H1 (cell line): ENCODE results near the gene THSD1. TPM values are rescaled to one million over a fixed set of nuclear protein-coding genes. Genes with fewer than 3 reads are reported as not detected.

Experiments used
- CTCF ChIA-PET: fragments of 300-600 bp; sonication (Branson Sonifier 250); formaldehyde crosslinking; loops from one replicate; lab custom pipeline; 2021; ENCODE audit not compliant: partially characterized antibody; lab: Charles Lee
- POLR2A ChIA-PET: fragments of 300-600 bp; sonication (Branson Sonifier 250); formaldehyde crosslinking; loops from one replicate; lab custom pipeline; 2021; ENCODE audit warnings: inconsistent platforms; ENCODE audit not compliant: partially characterized antibody; lab: Charles Lee
- DNase-seq, 2 experiments: peaks; one replicate each; pipeline versions ENCODE4 v3.0.0 to v3.0.0-alpha.2; 2010 to 2022; ENCODE audit warnings: low spot score in 2 of 2, low read depth in 1 of 2, mixed read lengths in 1 of 2
- FAIRE-seq: peaks from 2 replicates; lab custom pipeline; 2011; peaks lifted over from hg19 to GRCh38; lab: Jason Lieb, UNC
- H2AFZ ChIP-seq: 2 replicates; pipeline ENCODE4 v1.8.1; 2012; ENCODE audit warnings: low read length, inconsistent platforms
- H2AK5ac ChIP-seq: 2 replicates; pipeline ENCODE4 v1.6.1; 2013; ENCODE audit warnings: low read depth, low read length
- H2BK120ac ChIP-seq: replicated peaks from 2 replicates; pipeline ENCODE3; 2013; ENCODE audit warnings: low read depth, low read length, inconsistent platforms
- H2BK12ac ChIP-seq: 2 replicates; pipeline ENCODE4 v1.6.1; 2013; ENCODE audit warnings: low read depth, low read length
- H2BK15ac ChIP-seq: 2 replicates; pipeline ENCODE4 v1.6.1; 2013; ENCODE audit warnings: low read length
- H2BK20ac ChIP-seq: 2 replicates; pipeline ENCODE4 v1.6.1; 2013; ENCODE audit warnings: low read length
- H2BK5ac ChIP-seq: 2 replicates; pipeline ENCODE4 v1.6.1; 2013; ENCODE audit warnings: low read depth, low read length
- H3K14ac ChIP-seq: 2 replicates; pipeline ENCODE4 v1.6.1; 2013; ENCODE audit warnings: inconsistent platforms; ENCODE audit not compliant: insufficient read length
- H3K18ac ChIP-seq: 2 replicates; pipeline ENCODE4 v1.6.1; 2013; ENCODE audit warnings: low read length; ENCODE audit errors: extremely low read depth
- H3K23ac ChIP-seq: 2 replicates; pipeline ENCODE4 v1.6.1; 2013; ENCODE audit warnings: inconsistent platforms; ENCODE audit not compliant: insufficient read length
- H3K23me2 ChIP-seq: 2 replicates; pipeline ENCODE4 v1.6.1; 2013; ENCODE audit warnings: low read depth, low read length
- H3K27ac ChIP-seq: 2 replicates; pipeline ENCODE4 v1.6.1; 2011; ENCODE audit warnings: low read depth, low read length, inconsistent platforms
- H3K27me3 ChIP-seq, 4 experiments: replicated peaks in 1 of 4; 1 replicate in 1 of 4; 2 replicates in 3 of 4; pipeline versions ENCODE4 v1.6.1 to v1.8.1; 2011 to 2013; ENCODE audit warnings: low read length in 3 of 4, mild to moderate bottlenecking in 3 of 4, inconsistent platforms in 2 of 4, mixed read lengths in 2 of 4, moderate library complexity in 1 of 4; ENCODE audit not compliant: control insufficient read depth in 3 of 4, insufficient read depth in 3 of 4; ENCODE audit errors: extremely low read depth in 1 of 4
- H3K36me3 ChIP-seq, 4 experiments: 2 replicates each; pipeline versions ENCODE4 v1.6.1 to v1.8.1; 2011 to 2013; ENCODE audit warnings: mild to moderate bottlenecking in 4 of 4, low read length in 3 of 4, moderate library complexity in 2 of 4, control low read depth in 1 of 4, inconsistent platforms in 1 of 4; ENCODE audit not compliant: insufficient read depth in 4 of 4, control insufficient read depth in 2 of 4
- H3K4ac ChIP-seq: replicated peaks from 2 replicates; pipeline ENCODE3; 2013; ENCODE audit warnings: low read length, low read depth, mixed read lengths, inconsistent platforms; ENCODE audit not compliant: insufficient read length
- H3K4me1 ChIP-seq, 4 experiments: replicated peaks in 1 of 4; 1 replicate in 1 of 4; 2 replicates in 3 of 4; pipeline versions ENCODE4 v1.6.1 to v1.8.1; 2011 to 2013; ENCODE audit warnings: low read length in 3 of 4, inconsistent platforms in 2 of 4, mixed read lengths in 1 of 4; ENCODE audit not compliant: insufficient read depth in 4 of 4, control insufficient read depth in 3 of 4
- H3K4me2 ChIP-seq, 2 experiments: 2 replicates each; pipeline versions ENCODE4 v1.6.1 to v1.8.1; 2011 to 2013; ENCODE audit warnings: low read depth in 2 of 2, low read length in 2 of 2, control low read depth in 1 of 2, inconsistent platforms in 1 of 2, mild to moderate bottlenecking in 1 of 2; ENCODE audit not compliant: insufficient read depth in 1 of 2
- H3K4me3 ChIP-seq, 4 experiments: fragments of 200-600, 300-600 bp in 1 of 4; sonication (generic), shearing (Covaris generic), sonication (Bioruptor Twin) in 1 of 4; 2 replicates each; pipeline versions ENCODE4 v1.5.1 to v1.8.1; 2011 to 2016; ENCODE audit warnings: low read length in 4 of 4, low read depth in 3 of 4, control low read depth in 2 of 4, inconsistent platforms in 2 of 4, mild to moderate bottlenecking in 2 of 4, mixed read lengths in 1 of 4, moderate library complexity in 1 of 4; ENCODE audit not compliant: insufficient read depth in 2 of 4; ENCODE audit errors: extremely low read depth in 1 of 4
- H3K56ac ChIP-seq: replicated peaks from 2 replicates; pipeline ENCODE3; 2013; ENCODE audit warnings: low read depth, mild to moderate bottlenecking, mixed read lengths, low read length, inconsistent platforms; ENCODE audit not compliant: insufficient read length
- H3K79me1 ChIP-seq: 2 replicates; pipeline ENCODE4 v1.6.1; 2013; ENCODE audit warnings: low read depth, low read length, control low read depth
- H3K79me2 ChIP-seq, 2 experiments: 2 replicates each; pipeline versions ENCODE4 v1.6.1 to v1.8.1; 2012 to 2013; ENCODE audit warnings: low read length in 2 of 2, mild to moderate bottlenecking in 2 of 2, inconsistent platforms in 1 of 2; ENCODE audit not compliant: insufficient read depth in 2 of 2, control insufficient read depth in 1 of 2
- H3K9ac ChIP-seq, 4 experiments: replicated peaks in 1 of 4; 1 replicate in 1 of 4; 2 replicates in 3 of 4; pipeline versions ENCODE4 v1.6.1 to v1.8.1; 2011 to 2013; ENCODE audit warnings: low read depth in 3 of 4, low read length in 3 of 4, control low read depth in 2 of 4, mild to moderate bottlenecking in 2 of 4, moderate library complexity in 2 of 4, inconsistent platforms in 1 of 4; ENCODE audit errors: extremely low read depth in 1 of 4
- H3K9me3 ChIP-seq, 2 experiments: 2 replicates each; pipeline versions ENCODE4 v1.6.1 to v1.8.1; 2012 to 2013; ENCODE audit warnings: mild to moderate bottlenecking in 2 of 2, moderate library complexity in 2 of 2, control low read depth in 1 of 2, inconsistent platforms in 1 of 2, low read depth in 1 of 2, low read length in 1 of 2, mixed read lengths in 1 of 2; ENCODE audit not compliant: insufficient read depth in 2 of 2
- H4K20me1 ChIP-seq, 2 experiments: replicated peaks in 1 of 2; 2 replicates each; pipeline versions ENCODE3 to v1.8.1; 2011 to 2013; ENCODE audit warnings: inconsistent platforms in 2 of 2, low read length in 2 of 2, mild to moderate bottlenecking in 1 of 2; ENCODE audit not compliant: insufficient read depth in 2 of 2, control insufficient read depth in 1 of 2
- H4K5ac ChIP-seq: 2 replicates; pipeline ENCODE4 v1.6.1; 2013; ENCODE audit warnings: low read length, low read depth, mixed read lengths, inconsistent platforms; ENCODE audit not compliant: insufficient read length
- H4K8ac ChIP-seq: 2 replicates; pipeline ENCODE4 v1.8.0; 2013; ENCODE audit warnings: mild to moderate bottlenecking, moderate library complexity, low read length, inconsistent platforms; ENCODE audit not compliant: insufficient read depth; ENCODE audit errors: extremely low read depth
- H4K91ac ChIP-seq: replicated peaks from 2 replicates; pipeline ENCODE3; 2013; ENCODE audit warnings: low read length, mixed read lengths, inconsistent platforms; ENCODE audit not compliant: insufficient read length
- CHD1 ChIP-seq: IDR thresholded peaks from 2 replicates; pipeline ENCODE4 v1.6.1; 2012; ENCODE audit warnings: low read depth, low read length, improper control_type of control experiment
- GABPA ChIP-seq: IDR thresholded peaks from 2 replicates; pipeline ENCODE4 v1.6.1; 2011; ENCODE audit warnings: mild to moderate bottlenecking, low read length, moderate library complexity, borderline replicate concordance; ENCODE audit not compliant: insufficient read depth
- WGBS, 2 experiments: shearing (Covaris generic) in 1 of 2; methylation state at CpG; one replicate each; pipeline versions ENCODE4 v1.1.6 to v1.1.7; 2013 to 2015; ENCODE audit warnings: low lambda C conversion rate in 2 of 2, mixed read lengths in 2 of 2, inconsistent platforms in 1 of 2, low coverage in 1 of 2, missing lambda C conversion rate in 1 of 2; ENCODE audit not compliant: insufficient replicate concordance in 2 of 2, insufficient coverage in 1 of 2, insufficient read length in 1 of 2; ENCODE audit errors: extremely low coverage in 1 of 2, missing lambda C conversion rate in 1 of 2; 5-methylcytosine and 5-hydroxymethylcytosine counted together
- polyA plus RNA-seq, 7 experiments: library from polyadenylated mRNA; depleted of rRNA in 3 of 7; stranded (reverse) in 5 of 7; unstranded in 2 of 7; fragments of >200 nt in 5 of 7; fragments of 200-250 nt in 2 of 7; gene quantifications; 1 replicate in 5 of 7; 2 replicates in 1 of 7; 4 replicates in 1 of 7; pipeline versions ENCODE4 v1.2.1 to v1.2.3, GENCODE V29; 2011 to 2013; ENCODE audit warnings: missing spikeins in 2 of 7, mixed read lengths in 2 of 7
- total RNA-seq: library from RNA; stranded (reverse); fragmentation: NEBNext Ultra II Directional; extraction: Animal tissue kit (Norgen Biotek cat#: 25700); gene quantifications from 2 replicates; pipeline ENCODE4 v1.2.1, GENCODE V29; 2021

The THSD1 gene
- total and polyA plus RNA-seq, 2 of the 8 experiments (the other 6 are each of a cell fraction or from before 2014, with no cell fraction given), result 0.17 to 0.35 TPM

DNA sequence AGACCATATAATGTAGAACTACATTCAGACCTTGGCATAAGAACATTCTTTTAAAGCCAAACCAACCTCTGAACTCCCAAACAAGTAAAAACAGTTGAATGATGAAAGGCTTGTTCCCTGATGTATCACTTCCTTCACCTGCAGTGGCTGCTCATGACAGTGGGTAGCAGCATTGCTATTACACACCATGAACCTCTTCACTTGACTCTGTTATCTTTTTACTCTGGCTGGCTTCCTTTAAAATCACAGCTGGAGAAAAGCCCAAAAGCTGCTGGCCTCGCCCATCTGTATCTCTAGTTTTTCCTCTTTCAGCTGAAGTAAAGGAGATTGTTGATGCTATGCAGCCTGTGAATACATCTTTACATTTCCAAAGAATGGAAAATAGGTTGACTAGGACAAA, 22.6 kb downstream of the THSD1 start:
- Histone ChIP-seq H3K9me3 (no peaks in the 10 kb centered on the region), H3K36me3 (no peaks in the 10 kb centered on the region), H2AFZ (no peak overlapping the region), H3K27ac (no peak overlapping the region), H2BK15ac (no peak overlapping the region), H2BK5ac (no peak overlapping the region), H3K4me2 (no peak overlapping the region), H2BK12ac (no peak overlapping the region), H3K79me2 (no peaks in the 10 kb centered on the region), H3K56ac (no peak overlapping the region), H4K20me1 (no peaks in the 10 kb centered on the region), H3K9ac (no peak overlapping the region), H3K79me1 (no peaks in the 10 kb centered on the region), H3K4ac (no peak overlapping the region), H3K27me3 (no peaks in the 10 kb centered on the region; a peak in 1 of 7 replicates), H3K23me2 (no peaks in the 10 kb centered on the region; the same call in 1 of the 2 replicates), H2AK5ac (no peak overlapping the region), H4K5ac (no peak overlapping the region), H2BK20ac (no peak overlapping the region), H3K23ac (no peak overlapping the region), H4K91ac (no peak overlapping the region), H3K18ac (no peak overlapping the region), H3K14ac (no peak overlapping the region), H3K4me1 (no peaks in the 10 kb centered on the region), H3K4me3 (no peak overlapping the region), H4K8ac (no peak overlapping the region), H2BK120ac (no peak overlapping the region)
- 81% methylated on average over 1 of the region's 1 CpG; no CpG with 5 or more reads in 1 of the 2 experiments for WGBS, 2 experiments
- ChIA-PET CTCF (interaction anchor here (1.1 kb wide), 1 partner anchor 12 kb away, joined by 3 read pairs; no protein-coding TSS in a partner anchor), POLR2A (interaction anchor here (0.6 kb wide), 1 partner anchor 1376 kb away, joined by 4 read pairs; no protein-coding TSS in a partner anchor)
- DNase-seq (no peak), FAIRE-seq (no peak)
- TF ChIP-seq CHD1 (no peak), GABPA (no peak)
